Measurements from ENCODE around the gene MGMT. TPM values are rescaled to one million over a fixed set of nuclear protein-coding genes. Genes with fewer than 3 reads are reported as not detected.

The MGMT gene
- total and polyA plus RNA-seq, 2 donors from 2014 or later: 25.9 to 70.0 TPM

GRCh38 chr10:129678186-129678585, 211.1 kb downstream of the MGMT start:
- TF ChIP-seq CTCF (IDR thresholded peaks at IDR 0.05; ENCODE audit: borderline replicate concordance, extremely low read depth, insufficient read depth): no peak
- FAIRE-seq: no peak

GRCh38 chr10:129679207-129679606, 212.2 kb downstream of the MGMT start:
- Histone ChIP-seq H3K9me3 (ENCODE audit: control insufficient read depth in 2 of 3, insufficient read depth in 1 of 3, low read length in 3 of 3) (no peaks in the 10 kb centered on the region), H3K27me3 (ENCODE audit: control insufficient read depth, insufficient read depth, low read length) (no peaks in the 10 kb centered on the region), H3K36me3 (ENCODE audit: control insufficient read depth in 2 of 3, insufficient read depth in 3 of 3, low read length in 3 of 3) (no peaks in the 10 kb centered on the region), H3K4me3 (ENCODE audit: low read length in 3 of 3) (no peak overlapping the region), H3K27ac (ENCODE audit: low read depth in 2 of 2, low read length in 2 of 2) (no peak overlapping the region), H3K4me1 (ENCODE audit: control insufficient read depth in 2 of 3, insufficient read depth in 2 of 3, low read depth in 1 of 3, low read length in 3 of 3) (no peaks in the 10 kb centered on the region), H3K9ac (ENCODE audit: low read length in 3 of 3) (no peak overlapping the region)
- DNase-seq (no peak), FAIRE-seq (no peak)
- intact Hi-C loops (cut with DNase I): no loop called here
- TF ChIP-seq CTCF (IDR thresholded peaks at IDR 0.05; ENCODE audit: borderline replicate concordance, extremely low read depth, insufficient read depth): no peak

More at GRCh38 chr10:129678186-129678585, 211.1 kb downstream of the MGMT start:
- intact Hi-C loops (cut with DNase I): no loop called here
- H3K9me3 ChIP-seq (ENCODE audit: control insufficient read depth in 2 of 3, insufficient read depth in 1 of 3, low read length in 3 of 3): no peaks in the 10 kb centered on the region
- no peak overlapping the region for H3K4me3 ChIP-seq (ENCODE audit: low read length in 3 of 3)
- no peaks in the 10 kb centered on the region for H3K4me1 ChIP-seq (ENCODE audit: control insufficient read depth in 2 of 3, insufficient read depth in 2 of 3, low read depth in 1 of 3, low read length in 3 of 3)
- no peak overlapping the region for H3K27ac ChIP-seq (ENCODE audit: low read depth in 2 of 2, low read length in 2 of 2)
- H3K9ac ChIP-seq (ENCODE audit: low read length in 3 of 3): no peak overlapping the region
- H3K36me3 ChIP-seq (ENCODE audit: control insufficient read depth in 2 of 3, insufficient read depth in 3 of 3, low read length in 3 of 3): no peaks in the 10 kb centered on the region
- DNase-seq: no peak
- H3K27me3 ChIP-seq (ENCODE audit: control insufficient read depth, insufficient read depth, low read length): no peaks in the 10 kb centered on the region

GRCh38 chr10:129680661-129681344, 213.8 kb downstream of the MGMT start:
- TF ChIP-seq CTCF (IDR thresholded peaks at IDR 0.05; ENCODE audit: borderline replicate concordance, extremely low read depth, insufficient read depth): no peak
- Histone ChIP-seq H3K9me3 (ENCODE audit: control insufficient read depth in 2 of 3, insufficient read depth in 1 of 3, low read length in 3 of 3) (no peaks in the 10 kb centered on the region), H3K4me3 (ENCODE audit: low read length in 3 of 3) (no peak overlapping the region), H3K27me3 (ENCODE audit: control insufficient read depth, insufficient read depth, low read length) (no peaks in the 10 kb centered on the region), H3K9ac (ENCODE audit: low read length in 3 of 3) (no peak overlapping the region), H3K36me3 (ENCODE audit: control insufficient read depth in 2 of 3, insufficient read depth in 3 of 3, low read length in 3 of 3) (no peaks in the 10 kb centered on the region), H3K4me1 (ENCODE audit: control insufficient read depth in 2 of 3, insufficient read depth in 2 of 3, low read depth in 1 of 3, low read length in 3 of 3) (no peaks in the 10 kb centered on the region), H3K27ac (ENCODE audit: low read depth in 2 of 2, low read length in 2 of 2) (no peak overlapping the region)
- intact Hi-C loops (cut with DNase I): no loop called here
- DNase-seq (no peak), FAIRE-seq (no peak)

GRCh38 chr10:129681856-129682255, 214.8 kb downstream of the MGMT start:
- no peak overlapping the region for H3K4me3 ChIP-seq (ENCODE audit: low read length in 3 of 3)
- H3K27ac ChIP-seq (ENCODE audit: low read depth in 2 of 2, low read length in 2 of 2): no peak overlapping the region
- TF ChIP-seq CTCF (IDR thresholded peaks at IDR 0.05; ENCODE audit: borderline replicate concordance, extremely low read depth, insufficient read depth): no peak
- no peak overlapping the region for H3K9ac ChIP-seq (ENCODE audit: low read length in 3 of 3)
- H3K36me3 ChIP-seq (ENCODE audit: control insufficient read depth in 2 of 3, insufficient read depth in 3 of 3, low read length in 3 of 3): no peaks in the 10 kb centered on the region
- no peaks in the 10 kb centered on the region for H3K4me1 ChIP-seq (ENCODE audit: control insufficient read depth in 2 of 3, insufficient read depth in 2 of 3, low read depth in 1 of 3, low read length in 3 of 3)
- no peak for DNase-seq
- no peak for FAIRE-seq
- intact Hi-C loops (cut with DNase I): no loop called here
- no peaks in the 10 kb centered on the region for H3K9me3 ChIP-seq (ENCODE audit: control insufficient read depth in 2 of 3, insufficient read depth in 1 of 3, low read length in 3 of 3)
- H3K27me3 ChIP-seq (ENCODE audit: control insufficient read depth, insufficient read depth, low read length): no peaks in the 10 kb centered on the region
